ENCODE data around the gene MOGAT3.
A peak's percentile ranks its signal among the peaks of the same experiment; 100 is the strongest.

The MOGAT3 gene

GRCh38 chr7:101217388-101218235 is 16.8 kb upstream of the MOGAT3 start, which contains the start of the genes PLOD3 and ZNHIT1:
PLOD3 (minus strand) TSS chr7:101217581; CDS start chr7:101217274, 307 bp downstream.
ZNHIT1 (plus strand) TSS chr7:101218165; CDS start chr7:101218196, 31 bp downstream.
- H3K27ac ChIP-seq (ENCODE audit: insufficient read depth, low read length, poor library complexity, severe bottlenecking) = peak within 1 kb of the TSS; percentile 73
- DNase-seq = peak; percentile 89 to 96 (median 95)

DNA sequence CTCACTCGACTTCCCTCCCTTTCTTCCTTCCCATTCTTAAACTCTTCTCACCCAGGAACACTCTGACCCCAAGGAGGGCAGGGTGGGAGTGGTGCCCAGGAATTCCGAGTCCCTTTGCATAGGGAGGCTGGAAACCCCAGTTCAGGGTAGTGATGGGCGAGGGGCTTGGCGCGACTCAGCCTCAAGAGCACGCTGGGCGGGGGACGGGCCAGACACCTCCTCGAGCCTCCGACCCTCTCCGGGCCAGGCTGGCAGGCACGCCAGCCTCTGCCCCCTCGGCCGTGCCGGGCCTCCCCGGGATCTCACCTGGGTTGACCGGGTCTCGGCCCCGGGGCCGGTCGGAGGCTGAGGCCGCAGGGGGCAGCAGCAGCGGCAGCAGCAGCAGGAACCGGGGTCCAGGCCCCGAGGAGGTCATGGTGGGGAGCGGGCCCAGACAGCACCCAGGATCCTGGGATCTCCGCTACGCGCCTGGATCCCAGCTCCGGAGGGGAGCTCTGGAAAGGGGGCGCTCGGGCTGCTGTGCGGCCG is 16.1 kb upstream of the MOGAT3 start:
- H3K27me3 ChIP-seq (replicated peaks; ENCODE audit: control insufficient read depth, insufficient read depth, low read length, poor library complexity, severe bottlenecking) = no peaks in the 10 kb centered on the region
- H3K4me3 ChIP-seq (ENCODE audit: insufficient read depth, low read depth, low read length, poor library complexity, severe bottlenecking) = peak overlapping the region; percentile 80
- peak overlapping the region; percentile 73 for H3K27ac ChIP-seq (ENCODE audit: insufficient read depth, low read length, poor library complexity, severe bottlenecking)
- H3K36me3 ChIP-seq (ENCODE audit: control insufficient read depth, insufficient read depth, low read length) = peaks cover 12% of the 10 kb centered on the region
- no peak for DNase-seq
- H3K4me1 ChIP-seq (ENCODE audit: control insufficient read depth, insufficient read depth, low read length, poor library complexity, severe bottlenecking) = peaks cover 23% of the 10 kb centered on the region
- H3K9me3 ChIP-seq (ENCODE audit: control insufficient read depth, low read length) = no peaks in the 10 kb centered on the region

More at GRCh38 chr7:101217388-101218235, 16.8 kb upstream of the MOGAT3 start, which contains the start of the genes PLOD3 and ZNHIT1:
- H3K36me3 ChIP-seq (ENCODE audit: control insufficient read depth, insufficient read depth, low read length) = peaks cover 11% of the 10 kb centered on the region
- peaks cover 23% of the 10 kb centered on the region for H3K4me1 ChIP-seq (ENCODE audit: control insufficient read depth, insufficient read depth, low read length, poor library complexity, severe bottlenecking)
- no peaks in the 10 kb centered on the region for H3K9me3 ChIP-seq (ENCODE audit: control insufficient read depth, low read length)
- no peaks in the 10 kb centered on the region for H3K27me3 ChIP-seq (replicated peaks; ENCODE audit: control insufficient read depth, insufficient read depth, low read length, poor library complexity, severe bottlenecking)
- H3K4me3 ChIP-seq (ENCODE audit: insufficient read depth, low read depth, low read length, poor library complexity, severe bottlenecking) = peak within 1 kb of the TSS; percentile 80

- H3K27ac ChIP-seq (ENCODE audit: insufficient read depth, low read length, poor library complexity, severe bottlenecking) = no peak overlapping the region
- peak overlapping the region; percentile 80 for H3K4me3 ChIP-seq (ENCODE audit: insufficient read depth, low read depth, low read length, poor library complexity, severe bottlenecking)
- H3K9me3 ChIP-seq (ENCODE audit: control insufficient read depth, low read length) = no peaks in the 10 kb centered on the region
- DNase-seq = no peak
- H3K4me1 ChIP-seq (ENCODE audit: control insufficient read depth, insufficient read depth, low read length, poor library complexity, severe bottlenecking) = peaks cover 23% of the 10 kb centered on the region
- no peaks in the 10 kb centered on the region for H3K27me3 ChIP-seq (replicated peaks; ENCODE audit: control insufficient read depth, insufficient read depth, low read length, poor library complexity, severe bottlenecking)
- H3K36me3 ChIP-seq (ENCODE audit: control insufficient read depth, insufficient read depth, low read length) = peaks cover 11% of the 10 kb centered on the region
Observed at GRCh38 chr7:101216001-101216859, 15.4 kb upstream of the MOGAT3 start.

- Histone ChIP-seq H3K27ac (ENCODE audit: insufficient read depth, low read length, poor library complexity, severe bottlenecking) (no peak overlapping the region), H3K4me3 (ENCODE audit: insufficient read depth, low read depth, low read length, poor library complexity, severe bottlenecking) (no peak overlapping the region)
- no peak for DNase-seq
Observed at GRCh38 chr7:101212014-101212413, 11.2 kb upstream of the MOGAT3 start.

GRCh38 chr7:101211501-101211900 is 10.7 kb upstream of the MOGAT3 start:
- DNase-seq = no peak
- H3K36me3 ChIP-seq (ENCODE audit: control insufficient read depth, insufficient read depth, low read length) = peaks cover 21% of the 10 kb centered on the region
- H3K4me3 ChIP-seq (ENCODE audit: insufficient read depth, low read depth, low read length, poor library complexity, severe bottlenecking) = no peak overlapping the region
- H3K27ac ChIP-seq (ENCODE audit: insufficient read depth, low read length, poor library complexity, severe bottlenecking) = no peak overlapping the region
- H3K9me3 ChIP-seq (ENCODE audit: control insufficient read depth, low read length) = no peaks in the 10 kb centered on the region
- H3K4me1 ChIP-seq (ENCODE audit: control insufficient read depth, insufficient read depth, low read length, poor library complexity, severe bottlenecking) = peaks cover 3% of the 10 kb centered on the region
- no peaks in the 10 kb centered on the region for H3K27me3 ChIP-seq (replicated peaks; ENCODE audit: control insufficient read depth, insufficient read depth, low read length, poor library complexity, severe bottlenecking)

More at GRCh38 chr7:101212014-101212413, 11.2 kb upstream of the MOGAT3 start:
- H3K4me1 ChIP-seq (ENCODE audit: control insufficient read depth, insufficient read depth, low read length, poor library complexity, severe bottlenecking) = peaks cover 8% of the 10 kb centered on the region
- H3K36me3 ChIP-seq (ENCODE audit: control insufficient read depth, insufficient read depth, low read length) = peaks cover 19% of the 10 kb centered on the region
- H3K27me3 ChIP-seq (replicated peaks; ENCODE audit: control insufficient read depth, insufficient read depth, low read length, poor library complexity, severe bottlenecking) = no peaks in the 10 kb centered on the region
- no peaks in the 10 kb centered on the region for H3K9me3 ChIP-seq (ENCODE audit: control insufficient read depth, low read length)

DNA sequence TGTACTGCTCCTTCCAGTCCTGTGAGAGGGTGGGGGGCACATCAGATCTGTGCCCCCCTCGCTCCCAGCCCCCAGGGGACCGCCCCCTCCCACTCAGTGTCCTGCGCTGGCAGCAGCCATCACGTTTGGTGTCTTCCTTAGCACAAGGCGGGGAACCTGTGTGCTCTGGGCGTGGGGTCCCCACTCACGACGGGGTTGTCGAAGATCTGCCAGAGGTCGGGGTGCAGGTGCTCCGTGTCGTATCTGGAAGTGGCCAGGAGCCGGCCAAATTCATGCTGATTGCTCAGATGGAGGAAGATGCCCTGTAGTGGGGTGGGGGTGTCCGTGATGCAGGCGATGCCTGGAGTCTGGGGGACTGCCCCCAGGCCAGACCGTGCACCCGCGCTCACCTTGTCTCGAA is 9.3 kb upstream of the MOGAT3 start:
- no peak for DNase-seq
- Histone ChIP-seq H3K4me1 (ENCODE audit: control insufficient read depth, insufficient read depth, low read length, poor library complexity, severe bottlenecking) (no peaks in the 10 kb centered on the region), H3K4me3 (ENCODE audit: insufficient read depth, low read depth, low read length, poor library complexity, severe bottlenecking) (no peak overlapping the region), H3K9me3 (ENCODE audit: control insufficient read depth, low read length) (no peaks in the 10 kb centered on the region), H3K36me3 (ENCODE audit: control insufficient read depth, insufficient read depth, low read length) (peaks cover 25% of the 10 kb centered on the region), H3K27me3 (replicated peaks; ENCODE audit: control insufficient read depth, insufficient read depth, low read length, poor library complexity, severe bottlenecking) (no peaks in the 10 kb centered on the region), H3K27ac (ENCODE audit: insufficient read depth, low read length, poor library complexity, severe bottlenecking) (no peak overlapping the region)

- H3K36me3 ChIP-seq (ENCODE audit: control insufficient read depth, insufficient read depth, low read length) = peaks cover 25% of the 10 kb centered on the region
- no peak overlapping the region for H3K4me3 ChIP-seq (ENCODE audit: insufficient read depth, low read depth, low read length, poor library complexity, severe bottlenecking)
- H3K27ac ChIP-seq (ENCODE audit: insufficient read depth, low read length, poor library complexity, severe bottlenecking) = no peak overlapping the region
- H3K4me1 ChIP-seq (ENCODE audit: control insufficient read depth, insufficient read depth, low read length, poor library complexity, severe bottlenecking) = no peaks in the 10 kb centered on the region
- no peaks in the 10 kb centered on the region for H3K27me3 ChIP-seq (replicated peaks; ENCODE audit: control insufficient read depth, insufficient read depth, low read length, poor library complexity, severe bottlenecking)
- DNase-seq = no peak
- no peaks in the 10 kb centered on the region for H3K9me3 ChIP-seq (ENCODE audit: control insufficient read depth, low read length)
Observed at GRCh38 chr7:101208794-101209193, 8.0 kb upstream of the MOGAT3 start.

- peaks cover 22% of the 10 kb centered on the region for H3K36me3 ChIP-seq (ENCODE audit: control insufficient read depth, insufficient read depth, low read length)
- H3K9me3 ChIP-seq (ENCODE audit: control insufficient read depth, low read length) = no peaks in the 10 kb centered on the region
- H3K4me3 ChIP-seq (ENCODE audit: insufficient read depth, low read depth, low read length, poor library complexity, severe bottlenecking) = no peak overlapping the region
- H3K27ac ChIP-seq (ENCODE audit: insufficient read depth, low read length, poor library complexity, severe bottlenecking) = no peak overlapping the region
- peaks cover 3% of the 10 kb centered on the region for H3K27me3 ChIP-seq (replicated peaks; ENCODE audit: control insufficient read depth, insufficient read depth, low read length, poor library complexity, severe bottlenecking)
- no peak for DNase-seq
- no peaks in the 10 kb centered on the region for H3K4me1 ChIP-seq (ENCODE audit: control insufficient read depth, insufficient read depth, low read length, poor library complexity, severe bottlenecking)
Observed at GRCh38 chr7:101207459-101207858, 6.6 kb upstream of the MOGAT3 start.

- Histone ChIP-seq H3K4me3 (ENCODE audit: insufficient read depth, low read depth, low read length, poor library complexity, severe bottlenecking) (no peak overlapping the region), H3K4me1 (ENCODE audit: control insufficient read depth, insufficient read depth, low read length, poor library complexity, severe bottlenecking) (peaks cover 4% of the 10 kb centered on the region), H3K9me3 (ENCODE audit: control insufficient read depth, low read length) (no peaks in the 10 kb centered on the region), H3K36me3 (ENCODE audit: control insufficient read depth, insufficient read depth, low read length) (peaks cover 18% of the 10 kb centered on the region), H3K27me3 (replicated peaks; ENCODE audit: control insufficient read depth, insufficient read depth, low read length, poor library complexity, severe bottlenecking) (peaks cover 7% of the 10 kb centered on the region), H3K27ac (ENCODE audit: insufficient read depth, low read length, poor library complexity, severe bottlenecking) (no peak overlapping the region)
- DNase-seq = no peak
Observed at GRCh38 chr7:101206665-101207042, 5.8 kb upstream of the MOGAT3 start.

Data from effector memory CD4-positive, alpha-beta T cell (primary cell).